ENCODE data around the gene NUPR1. TPM values are rescaled to one million over a fixed set of nuclear protein-coding genes. Genes with fewer than 3 reads are reported as not detected.

NUPR1 gene
- total RNA-seq, 2 experiments from 2014 or later: not detected

DNA sequence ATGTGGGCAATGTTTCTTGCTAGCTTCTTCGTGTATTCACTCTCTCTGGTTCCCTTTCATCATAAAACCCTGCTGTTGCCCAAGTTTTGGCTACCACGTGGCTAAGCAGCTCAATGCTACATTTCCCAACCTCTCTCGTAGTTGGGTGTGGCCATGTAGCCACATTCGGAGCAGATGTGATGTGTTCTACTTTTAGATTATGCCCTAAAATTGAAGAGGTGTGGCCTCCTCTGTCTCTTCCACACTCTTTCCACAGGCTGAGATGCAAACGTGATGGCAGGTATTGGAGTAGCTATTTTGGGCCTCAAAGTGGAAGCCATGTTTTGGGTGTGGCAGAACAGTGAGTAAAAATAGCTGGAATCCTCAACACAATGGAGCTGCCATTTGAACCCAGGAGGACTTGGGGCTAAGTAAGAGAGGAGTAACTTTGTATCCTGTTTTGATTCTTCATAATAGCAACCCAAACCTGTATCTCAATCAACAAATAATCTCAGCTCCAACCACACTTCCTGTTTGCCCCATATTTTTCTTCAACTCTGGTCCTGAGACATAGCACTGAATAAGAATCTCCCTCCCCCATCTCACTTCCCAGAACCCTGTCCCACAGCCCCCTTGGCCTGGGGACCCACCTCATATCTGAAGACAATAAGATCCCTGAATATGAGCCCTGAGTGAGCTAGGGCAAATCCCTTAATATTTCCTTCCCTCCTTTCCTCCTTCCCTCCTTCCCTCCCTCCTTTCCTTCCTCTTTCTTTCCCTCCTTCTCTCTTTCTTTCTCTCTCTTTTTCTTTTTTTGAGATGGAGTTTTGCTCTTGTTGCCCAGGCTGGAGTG, 4.0 kb downstream of the NUPR1 start:
- intact Hi-C loops (cut with DNase I, micrococcal nuclease): loop anchor here in 1 of 2 experiments (5.0 kb wide), 1 partner anchor 37 kb away; no protein-coding TSS in a partner anchor
- H3K4me1 ChIP-seq (ENCODE audit: insufficient read depth, low read length): peaks cover 40% of the 10 kb centered on the region
- CTCF ChIA-PET: no interaction called here
- Mint-ChIP-seq H3K27ac (peak overlapping the region; percentile 93), H3K4me1 (ENCODE audit: low read depth) (peaks cover 53% of the 10 kb centered on the region), H3K36me3 (ENCODE audit: low read depth) (no peaks in the 10 kb centered on the region), H3K9me3 (peaks cover 2% of the 10 kb centered on the region), H3K27me3 (no peaks in the 10 kb centered on the region), H3K4me3 (peak overlapping the region; percentile 57)
- ATAC-seq (ENCODE audit: poor library complexity): peak; percentile 76
- TF ChIP-seq, protein P1, sequence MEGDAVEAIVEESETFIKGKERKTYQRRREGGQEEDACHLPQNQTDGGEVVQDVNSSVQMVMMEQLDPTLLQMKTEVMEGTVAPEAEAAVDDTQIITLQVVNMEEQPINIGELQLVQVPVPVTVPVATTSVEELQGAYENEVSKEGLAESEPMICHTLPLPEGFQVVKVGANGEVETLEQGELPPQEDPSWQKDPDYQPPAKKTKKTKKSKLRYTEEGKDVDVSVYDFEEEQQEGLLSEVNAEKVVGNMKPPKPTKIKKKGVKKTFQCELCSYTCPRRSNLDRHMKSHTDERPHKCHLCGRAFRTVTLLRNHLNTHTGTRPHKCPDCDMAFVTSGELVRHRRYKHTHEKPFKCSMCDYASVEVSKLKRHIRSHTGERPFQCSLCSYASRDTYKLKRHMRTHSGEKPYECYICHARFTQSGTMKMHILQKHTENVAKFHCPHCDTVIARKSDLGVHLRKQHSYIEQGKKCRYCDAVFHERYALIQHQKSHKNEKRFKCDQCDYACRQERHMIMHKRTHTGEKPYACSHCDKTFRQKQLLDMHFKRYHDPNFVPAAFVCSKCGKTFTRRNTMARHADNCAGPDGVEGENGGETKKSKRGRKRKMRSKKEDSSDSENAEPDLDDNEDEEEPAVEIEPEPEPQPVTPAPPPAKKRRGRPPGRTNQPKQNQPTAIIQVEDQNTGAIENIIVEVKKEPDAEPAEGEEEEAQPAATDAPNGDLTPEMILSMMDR (IDR thresholded peaks at IDR 0.05): no peak
- no peaks in the 10 kb centered on the region for H3K36me3 ChIP-seq (ENCODE audit: insufficient read depth, low read length)
- peak in 5 of 14 experiments; percentile 11 to 68 (median 62) for DNase-seq
- H3K9me3 ChIP-seq (ENCODE audit: control insufficient read depth in 1 of 2, insufficient read depth in 1 of 2, low read length in 2 of 2): no peaks in the 10 kb centered on the region
- H3K27ac ChIP-seq (ENCODE audit: low read depth in 1 of 2, low read length in 2 of 2): peak overlapping the region in 1 of 2 donors; percentile 76
- POLR2A ChIA-PET: interaction anchor here (0.7 to 4.0 kb wide), 12 partner anchors 9 to 258 kb away, joined by 3 to 69 read pairs (median 5); partner anchors contain the start of genes APOBR, CLN3 and SGF29
- H3K4me3 ChIP-seq (ENCODE audit: low read length): no peak overlapping the region
- no peaks in the 10 kb centered on the region for H3K27me3 ChIP-seq (ENCODE audit: control insufficient read depth in 1 of 2, insufficient read depth in 2 of 2, low read length in 2 of 2)

DNA sequence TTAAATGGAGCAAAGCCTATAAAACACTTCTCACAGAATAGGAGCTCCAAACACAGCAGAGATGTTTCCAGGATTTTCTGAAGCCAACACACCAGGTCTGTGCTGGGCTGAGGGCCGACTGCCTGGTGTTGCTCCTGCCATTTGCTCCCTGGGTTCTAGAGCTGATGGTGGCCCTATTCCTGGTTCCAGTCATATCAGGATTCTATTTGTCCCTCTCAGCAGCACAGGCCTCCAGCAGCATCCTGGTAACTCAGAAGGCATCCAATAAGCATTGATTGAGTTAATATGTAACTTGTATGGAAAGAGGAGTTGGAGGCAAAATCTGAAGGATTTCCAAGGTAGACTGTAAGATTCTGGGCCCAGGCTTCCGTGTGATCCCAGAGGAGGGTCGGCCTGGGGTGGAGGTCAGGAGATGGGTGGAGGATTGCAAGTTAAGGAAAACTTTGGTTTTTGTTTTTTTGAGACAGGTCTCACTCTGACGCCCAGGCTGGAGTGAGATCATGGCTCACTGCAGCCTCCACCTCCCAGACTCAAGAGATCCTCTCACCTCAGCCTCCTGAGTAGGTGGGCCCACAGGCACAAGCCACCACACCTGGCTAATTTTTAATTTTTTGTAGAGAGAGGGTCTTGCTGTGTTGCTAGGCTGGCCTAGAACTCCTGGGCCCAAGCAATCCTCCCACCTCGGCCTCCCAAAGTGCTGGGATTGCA, 5.7 kb downstream of the NUPR1 start:
- peak overlapping the region; percentile 4 for H3K4me3 Mint-ChIP-seq
- no peaks in the 10 kb centered on the region for H3K27me3 ChIP-seq (ENCODE audit: control insufficient read depth in 1 of 2, insufficient read depth in 2 of 2, low read length in 2 of 2)
- POLR2A ChIA-PET: interaction anchor here (1.9 to 4.0 kb wide), 3 partner anchors 8 to 40 kb away, joined by 11 to 69 read pairs (median 15); partner anchors contain the start of genes APOBR, CLN3 and SGF29

More for the DNA sequence above, 5.7 kb downstream of the NUPR1 start:
- Histone ChIP-seq H3K9me3 (ENCODE audit: control insufficient read depth in 1 of 2, insufficient read depth in 1 of 2, low read length in 2 of 2) (no peaks in the 10 kb centered on the region), H3K36me3 (ENCODE audit: insufficient read depth, low read length) (no peaks in the 10 kb centered on the region), H3K4me1 (ENCODE audit: insufficient read depth, low read length) (peaks cover 40% of the 10 kb centered on the region), H3K27ac (ENCODE audit: low read depth in 1 of 2, low read length in 2 of 2) (no peak overlapping the region), H3K4me3 (ENCODE audit: low read length) (no peak overlapping the region)
- Mint-ChIP-seq H3K27ac (peak overlapping the region; percentile 56), H3K9me3 (peaks cover 2% of the 10 kb centered on the region), H3K36me3 (ENCODE audit: low read depth) (no peaks in the 10 kb centered on the region), H3K27me3 (no peaks in the 10 kb centered on the region), H3K4me1 (ENCODE audit: low read depth) (peaks cover 52% of the 10 kb centered on the region)
- TF ChIP-seq, protein P1 (IDR thresholded peaks at IDR 0.05): no peak
- intact Hi-C loops (cut with DNase I, micrococcal nuclease): loop anchor here in 1 of 2 experiments (2.0 to 5.0 kb wide), 2 partner anchors 18 to 36 kb away; no protein-coding TSS in a partner anchor
- ATAC-seq (ENCODE audit: poor library complexity) (no peak), DNase-seq (no peak)
- CTCF ChIA-PET: no interaction called here

Data from CD4-positive, alpha-beta T cell (primary cell).